Measurements from ENCODE around the gene TNS3. TPM values are rescaled to one million over a fixed set of nuclear protein-coding genes. Genes with fewer than 3 reads are reported as not detected.

TNS3 gene
- total and polyA plus RNA-seq, 9 of the 15 experiments (the other 6 are each of a cell fraction or from before 2014, with no cell fraction given): 0.20 TPM; not detected in 8

DNA sequence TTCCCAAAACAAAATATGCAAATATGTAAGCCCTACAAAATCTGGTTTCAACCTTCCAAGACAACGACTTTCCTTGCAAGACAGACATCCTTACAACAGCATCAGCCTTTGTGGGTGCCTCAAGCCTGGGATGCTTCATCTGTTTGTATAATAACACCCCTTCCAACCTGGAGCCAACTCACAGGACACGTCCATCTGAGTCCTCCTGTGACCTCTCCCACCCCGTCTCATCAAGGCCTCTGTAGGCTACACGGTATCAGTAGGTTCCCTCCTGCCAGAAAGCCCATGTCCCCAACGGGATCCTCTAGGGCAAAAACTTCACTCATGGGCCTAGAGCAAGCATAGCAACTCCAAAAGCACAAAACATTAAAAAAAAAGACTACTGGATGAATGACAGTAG is 173.2 kb downstream of the TNS3 start:
- Histone ChIP-seq H3K27ac (ENCODE audit: extremely low read depth, low read depth, low read length) (no peak overlapping the region), H3K9me3 (replicated peaks; ENCODE audit: control insufficient read depth, insufficient read depth, low read depth, low read length) (no peaks in the 10 kb centered on the region), H3K4me3 (no peak overlapping the region), H3K27me3 (ENCODE audit: control insufficient read depth in 2 of 2, insufficient read depth in 2 of 2, low read length in 2 of 2) (peaks cover 13 to 60% of the 10 kb centered on the region in 2 experiments; a peak in 4 of 5 replicates), H3K9me1 (ENCODE audit: control insufficient read depth, insufficient read depth, low read length) (no peaks in the 10 kb centered on the region), H3K4me2 (ENCODE audit: insufficient read depth, low read length) (no peak overlapping the region), H3K4me1 (replicated peaks in 1 of 2; ENCODE audit: control insufficient read depth in 2 of 2, insufficient read depth in 2 of 2, low read length in 2 of 2) (0 out of 5 replicates have a peak, but pooled peaks cover 0 to 3% of the 10 kb centered on the region in 2 experiments), H3K9ac (ENCODE audit: insufficient read depth in 1 of 2, low read depth in 2 of 2, low read length in 2 of 2) (no peak overlapping the region), H2AFZ (ENCODE audit: low read depth, low read length) (no peak overlapping the region), H4K20me1 (replicated peaks; ENCODE audit: control insufficient read depth, insufficient read depth, low read length) (0 out of 2 replicates have a peak, but pooled peaks cover 5% of the 10 kb centered on the region), H3K36me3 (ENCODE audit: control insufficient read depth, insufficient read depth, low read length) (no peaks in the 10 kb centered on the region), H3K79me2 (ENCODE audit: control insufficient read depth, insufficient read depth, low read length) (no peaks in the 10 kb centered on the region)
- intact Hi-C loops (cut with micrococcal nuclease): no loop called here
- in situ Hi-C loops (cut with MboI): no loop called here
- FAIRE-seq (no peak), ATAC-seq (no peak), DNase-seq (ENCODE audit: extremely low read depth in 1 of 4, low spot score in 3 of 4) (no peak)
- WGBS (ENCODE audit: insufficient coverage, low coverage, missing lambda C conversion rate): 0% methylated on average over 5 of the region's 5 CpGs
- ChIA-PET POLR2A (no interaction called here), CTCF (ENCODE audit: low intra/inter-chr PET ratio) (no interaction called here)
- BruUV-seq (replicated peaks): no TSS peak
- no peak for TF ChIP-seq DIDO1 (tag; IDR thresholded peaks at IDR 0.05; ENCODE audit: low read depth)
- TF ChIP-seq RFX5 (IDR thresholded peaks at IDR 0.05; ENCODE audit: low read depth, low read length): no peak
- TF ChIP-seq RAD51 (IDR thresholded peaks at IDR 0.05; ENCODE audit: borderline replicate concordance, low read depth): no peak
- no peak for TF ChIP-seq TAL1 (IDR thresholded peaks at IDR 0.05)
- TF ChIP-seq RBM22 (IDR thresholded peaks at IDR 0.05; ENCODE audit: low read depth, low read length, poor library complexity, severe bottlenecking): no peak
- no peak for TF ChIP-seq PHTF2 (CRISPR knock-in tag; IDR thresholded peaks at IDR 0.05)
- TF ChIP-seq CCAR2 (IDR thresholded peaks at IDR 0.05; ENCODE audit: low read depth, low read length): no peak
- no peak for TF ChIP-seq NFE2L1 (tag; IDR thresholded peaks at IDR 0.05; ENCODE audit: borderline replicate concordance, low read depth)
- no peak for TF ChIP-seq LARP7 (IDR thresholded peaks at IDR 0.05)
- TF ChIP-seq XRCC3 (IDR thresholded peaks at IDR 0.05): no peak
- no peak for TF ChIP-seq RB1 (IDR thresholded peaks at IDR 0.05; ENCODE audit: low read depth)
- no peak for TF ChIP-seq FIP1L1 (IDR thresholded peaks at IDR 0.05; ENCODE audit: low read depth, low read length, poor library complexity, severe bottlenecking)
- TF ChIP-seq PHF8 (IDR thresholded peaks at IDR 0.05; ENCODE audit: borderline replicate concordance, low read length): no peak
- no peak for TF ChIP-seq MEIS2 (IDR thresholded peaks at IDR 0.05; ENCODE audit: partially characterized antibody)
- TF ChIP-seq NFXL1 (CRISPR knock-in tag; IDR thresholded peaks at IDR 0.05): no peak
